ENCODE measurements around the gene LRRC10.
"Not testable (repeated sequence)": the region's sequence is repeated elsewhere in the genome, so short reads cannot be mapped to it uniquely, and the experiment has no call there.

The LRRC10 gene

GRCh38 chr12:69619050-69619449, 8.3 kb upstream of the LRRC10 start:
- no peak for DNase-seq (ENCODE audit: low read depth)

GRCh38 chr12:69616025-69616424, 5.3 kb upstream of the LRRC10 start:
- no peak for DNase-seq (ENCODE audit: low read depth)

- no peak for DNase-seq (ENCODE audit: low read depth)
Observed at GRCh38 chr12:69613351-69613750, 2.6 kb upstream of the LRRC10 start.

GRCh38 chr12:69610126-69610525, 581 bp downstream of the LRRC10 start:
- no peak for DNase-seq (ENCODE audit: low read depth)

- DNase-seq (ENCODE audit: low read depth) = no peak
Observed at GRCh38 chr12:69608114-69608513, 2.6 kb downstream of the LRRC10 start.

- DNase-seq (ENCODE audit: low read depth) = not testable (repeated sequence)
Observed at GRCh38 chr12:69604275-69604674, 6.4 kb downstream of the LRRC10 start.

- DNase-seq (ENCODE audit: low read depth) = not testable (repeated sequence)
Observed at GRCh38 chr12:69603556-69603955, 7.2 kb downstream of the LRRC10 start.

GRCh38 chr12:69602954-69603353, 7.8 kb downstream of the LRRC10 start:
- DNase-seq (ENCODE audit: low read depth) = no peak

- DNase-seq (ENCODE audit: low read depth) = no peak
Observed at GRCh38 chr12:69601962-69602685, 8.6 kb downstream of the LRRC10 start.

GRCh38 chr12:69600804-69601203, 9.9 kb downstream of the LRRC10 start:
- no peak for DNase-seq (ENCODE audit: low read depth)

GRCh38 chr12:69598174-69598753, 12.4 kb downstream of the LRRC10 start:
- no peak for DNase-seq (ENCODE audit: low read depth)

- DNase-seq (ENCODE audit: low read depth) = no peak
Observed at GRCh38 chr12:69595689-69596088, 15.0 kb downstream of the LRRC10 start.

GRCh38 chr12:69589082-69589481, 21.6 kb downstream of the LRRC10 start:
- no peak for DNase-seq (ENCODE audit: low read depth)

- no peak for DNase-seq (ENCODE audit: low read depth)
Observed at GRCh38 chr12:69588527-69588926, 22.2 kb downstream of the LRRC10 start.

- DNase-seq (ENCODE audit: low read depth) = peak; percentile 90
Observed at GRCh38 chr12:69585189-69586062, 25.3 kb downstream of the LRRC10 start, which contains the start of gene CCT2. CCT2 (plus strand) TSS chr12:69585459; CDS start chr12:69585522, 63 bp downstream.

GRCh38 chr12:69583203-69583602, 27.5 kb downstream of the LRRC10 start:
- no peak for DNase-seq (ENCODE audit: low read depth)

- no peak for DNase-seq (ENCODE audit: low read depth)
Observed at GRCh38 chr12:69580074-69580473, 30.6 kb downstream of the LRRC10 start.

- no peak for DNase-seq (ENCODE audit: low read depth)
Observed at GRCh38 chr12:69579029-69579428, 31.7 kb downstream of the LRRC10 start.

- DNase-seq (ENCODE audit: low read depth) = no peak
Observed at GRCh38 chr12:69578283-69578682, 32.4 kb downstream of the LRRC10 start.

- no peak for DNase-seq (ENCODE audit: low read depth)
Observed at GRCh38 chr12:69575346-69575745, 35.4 kb downstream of the LRRC10 start.

GRCh38 chr12:69570545-69571399, 39.9 kb downstream of the LRRC10 start:
- peak; percentile 67 for DNase-seq (ENCODE audit: low read depth)

- no peak for DNase-seq (ENCODE audit: low read depth)
Observed at GRCh38 chr12:69570000-69570516, 40.6 kb downstream of the LRRC10 start.

Data from fibroblast of the conjunctiva (primary cell).